Heart left ventricle (tissue), 16 donors: ENCODE measurements around the gene CCNT2. TPM values are rescaled to one million over a fixed set of nuclear protein-coding genes. Genes with fewer than 3 reads are reported as not detected.

Experiments
- ATAC-seq, 4 donors: fragments of 200-7000 bp; cut with Tn5 transposase; one replicate each; pipeline ENCODE4 v1.9.1; 2020 to 2022; ENCODE audit warnings: moderate library complexity in 4 of 4, mild to moderate bottlenecking in 3 of 4, moderate number of reproducible peaks in 1 of 4
- DNase-seq, 5 donors: peaks; one replicate each; pipeline ENCODE4 v3.0.0-alpha.2; 2020
- H3K27ac ChIP-seq, 12 donors: fragments of 200-600 bp; sonication (generic) in 4 of 12; one replicate each; pipeline versions ENCODE4 v1.5.0 to v1.8.0; 2016 to 2022; ENCODE audit warnings: mild to moderate bottlenecking in 2 of 12
- H3K27me3 ChIP-seq, 9 donors: fragments of 200-600 bp; sonication (generic) in 2 of 9; one replicate each; pipeline versions ENCODE4 v1.5.1 to v1.8.0; 2016 to 2022; ENCODE audit warnings: mild to moderate bottlenecking in 3 of 9
- H3K36me3 ChIP-seq, 9 donors: fragments of 200-600 bp; sonication (generic) in 2 of 9; one replicate each; pipeline versions ENCODE4 v1.5.0 to v1.8.0; 2018 to 2022; ENCODE audit warnings: mild to moderate bottlenecking in 2 of 9
- H3K4me1 ChIP-seq, 12 donors: fragments of 200-600 bp; sonication (generic) in 4 of 12; one replicate each; pipeline versions ENCODE4 v1.5.0 to v1.8.0; 2016 to 2022; ENCODE audit warnings: mild to moderate bottlenecking in 3 of 12
- H3K4me3 ChIP-seq, 12 donors: fragments of 200-600 bp; sonication (generic) in 4 of 12; one replicate each; pipeline versions ENCODE4 v1.5.0 to v1.8.0; 2017 to 2022; ENCODE audit warnings: mild to moderate bottlenecking in 9 of 12, moderate library complexity in 4 of 12
- H3K9me3 ChIP-seq, 12 donors: fragments of 200-600 bp; sonication (generic) in 4 of 12; one replicate each; pipeline versions ENCODE4 v1.5.0 to v1.8.0; 2016 to 2022; ENCODE audit warnings: mild to moderate bottlenecking in 1 of 12
- CTCF ChIP-seq, 12 donors: fragments of 200-600 bp; sonication (generic) in 4 of 12; IDR thresholded peaks; one replicate each; pipeline versions ENCODE4 v1.5.0 to v1.8.0; 2018 to 2022; ENCODE audit warnings: antibody characterized with exemption in 12 of 12, mild to moderate bottlenecking in 5 of 12
- POLR2A ChIP-seq, 2 donors: fragments of 450-650 bp; IDR thresholded peaks; one replicate each; pipeline ENCODE4 v1.6.1; 2017; ENCODE audit warnings: antibody characterized with exemption in 2 of 2, mild to moderate bottlenecking in 2 of 2, moderate library complexity in 2 of 2
- WGBS, 4 donors: extraction: QIAGEN DNeasy Blood & Tissue Kit in 2 of 4; methylation state at CpG; one replicate each; pipeline versions ENCODE4 v1.1.5 to v1.1.7; 2013 to 2018; 5-methylcytosine and 5-hydroxymethylcytosine counted together
- intact Hi-C, 10 donors: fragments of 100-400 bp; cut with DNase I; formaldehyde crosslinking; loops; one replicate each; pipeline versions ENCODE4 v1.11.1 to v1.14.2; 2022
- polyA plus RNA-seq, 2 donors: library from polyadenylated mRNA; stranded (reverse); fragments of 200-250 nt; gene quantifications; one replicate each; pipeline ENCODE4 v1.2.3, GENCODE V29; 2013
- total RNA-seq, 9 donors: library from RNA; depleted of rRNA in 2 of 9; stranded (reverse); fragments of >200 nt in 2 of 9; fragmentation: NEBNext Ultra II Directional in 3 of 9; extraction: Animal tissue kit (Norgen Biotek cat#: 25700) in 3 of 9; gene quantifications; one replicate each; pipeline versions ENCODE4 v1.1.0 to v1.2.4, GENCODE V29; 2016 to 2023
- donor health status: ischemic (EF 13 %, LVEDD 7.1; RV severe dilation, severe dysfunction).
- donor health status: healthy with polysubstance abuse.
- donor health status: DM: no; HTN: yes; CAD: no.
- donor health status: DM: no; HTN: no; CAD: no.
- donor health status: ischemic (EF 25% LVEDD 6.9; RV normal size, moderate dysfunction).
- donor health status: ischemic (EF 25% LVEDD 5.7; RV mildly dilated, moderate dysfunction).
- donor health status: healthy.
- donor health status: DM: yes; HTN: yes; CAD: no.
- donor health status: ischemic (EF 35%, LVEDD 5.7; RV mildly dilated, moderate dysfunction).
- donor health status: nonischemic (EF 11% LVEDD 7.7; RV severe dilation, severe dysfunction).
- donor health status: DM: yes; HTN: yes; CAD: no.
- donor health status: PGD.
- donor health status: ischemic (EF 29% LVEDD 5.4; RV normal size, mild dysfunction).
- donor health status: nonischemic (EF 23%, LVEDD 6.1; RV moderate dilation, normal function).

The CCNT2 gene
- total and polyA plus RNA-seq, 11 donors, result 6.7 to 26.8 (median 19.2) TPM

- no peaks in the 10 kb centered on the region for H3K27me3 ChIP-seq
- DNase-seq (no peak), ATAC-seq (no peak)
- peaks cover 0 to 27% (median 17%) of the 10 kb centered on the region in 9 donors for H3K36me3 ChIP-seq
- intact Hi-C loops, result no loop called here
- WGBS, 4 donors, result 69 to 75% (median 72%) methylated on average over 3 of the region's 3 CpGs
- H3K4me1 ChIP-seq, result peaks cover 7 to 73% (median 49%) of the 10 kb centered on the region in 12 donors
- TF ChIP-seq POLR2A (IDR thresholded peaks at IDR 0.05) (no peak), CTCF (IDR thresholded peaks at IDR 0.05) (no peak)
- H3K9me3 ChIP-seq, result no peaks in the 10 kb centered on the region
- no peak overlapping the region for H3K27ac ChIP-seq
- no peak overlapping the region for H3K4me3 ChIP-seq
Observed at GRCh38 chr2:134932864-134933526, 14.4 kb downstream of the CCNT2 start.

GRCh38 chr2:134933732-134934131 lies 15.1 kb downstream of the CCNT2 start:
- ATAC-seq, result no peak
- Histone ChIP-seq H3K4me3 (no peak overlapping the region), H3K27me3 (no peaks in the 10 kb centered on the region), H3K27ac (no peak overlapping the region), H3K9me3 (no peaks in the 10 kb centered on the region), H3K4me1 (peaks cover 7 to 71% (median 48%) of the 10 kb centered on the region in 12 donors), H3K36me3 (peaks cover 0 to 35% (median 24%) of the 10 kb centered on the region in 9 donors)
- 91 to 100% (median 94%) methylated on average over 1 of the region's 1 CpG for WGBS, 4 donors
- no peak for DNase-seq
- TF ChIP-seq POLR2A (IDR thresholded peaks at IDR 0.05), result no peak
- TF ChIP-seq CTCF (IDR thresholded peaks at IDR 0.05), result no peak
- intact Hi-C loops, result no loop called here

GRCh38 chr2:134934150-134934549 lies 15.5 kb downstream of the CCNT2 start:
- TF ChIP-seq POLR2A (IDR thresholded peaks at IDR 0.05) (no peak), CTCF (IDR thresholded peaks at IDR 0.05) (no peak)
- no peak overlapping the region for H3K27ac ChIP-seq
- peaks cover 7 to 67% (median 48%) of the 10 kb centered on the region in 12 donors for H3K4me1 ChIP-seq
- H3K4me3 ChIP-seq, result no peak overlapping the region
- H3K9me3 ChIP-seq, result no peaks in the 10 kb centered on the region
- intact Hi-C loops, result no loop called here
- H3K27me3 ChIP-seq, result no peaks in the 10 kb centered on the region
- DNase-seq (no peak), ATAC-seq (no peak)
- peaks cover 0 to 39% (median 29%) of the 10 kb centered on the region in 9 donors for H3K36me3 ChIP-seq
- WGBS, 4 donors, result 59 to 61% (median 60%) methylated on average over 2 of the region's 2 CpGs

GRCh38 chr2:134934641-134935040 lies 16.0 kb downstream of the CCNT2 start:
- TF ChIP-seq CTCF (IDR thresholded peaks at IDR 0.05) (no peak), POLR2A (IDR thresholded peaks at IDR 0.05) (no peak)

More at GRCh38 chr2:134934641-134935040, 16.0 kb downstream of the CCNT2 start:
- intact Hi-C loops, result no loop called here
- Histone ChIP-seq H3K27me3 (no peaks in the 10 kb centered on the region), H3K4me1 (peaks cover 7 to 67% (median 48%) of the 10 kb centered on the region in 12 donors), H3K4me3 (no peak overlapping the region), H3K9me3 (no peaks in the 10 kb centered on the region), H3K36me3 (peaks cover 0 to 44% (median 34%) of the 10 kb centered on the region in 9 donors), H3K27ac (no peak overlapping the region)
- ATAC-seq (no peak), DNase-seq (no peak)
- WGBS, 4 donors, result 11 to 33% (median 17%) methylated on average over 1 of the region's 1 CpG
